Measurements from ENCODE around the gene ARHGAP26. TPM values are rescaled to one million over a fixed set of nuclear protein-coding genes. Genes with fewer than 3 reads are reported as not detected.

ARHGAP26 gene
- total RNA-seq, 1 donor from 2014 or later: 8.9 TPM

GRCh38 chr5:143132739-143133138 is 362.6 kb downstream of the ARHGAP26 start:
- Mint-ChIP-seq H3K4me1 (peaks cover 27% of the 10 kb centered on the region), H3K27me3 (ENCODE audit: low read depth) (peaks cover 11% of the 10 kb centered on the region), H3K4me3 (no peak overlapping the region), H3K27ac (no peak overlapping the region), H3K9me3 (no peaks in the 10 kb centered on the region), H3K36me3 (no peaks in the 10 kb centered on the region)
- DNase-seq (ENCODE audit: low spot score in 2 of 2, unreplicated experiment in 2 of 2): no peak
- no peak for TF ChIP-seq CTCF (IDR thresholded peaks at IDR 0.05; ENCODE audit: unreplicated experiment)

- Mint-ChIP-seq H3K4me3 (no peak overlapping the region), H3K4me1 (peaks cover 18% of the 10 kb centered on the region), H3K27me3 (ENCODE audit: low read depth) (peaks cover 13% of the 10 kb centered on the region), H3K27ac (no peak overlapping the region), H3K9me3 (no peaks in the 10 kb centered on the region), H3K36me3 (no peaks in the 10 kb centered on the region)
- DNase-seq (ENCODE audit: low spot score in 2 of 2, unreplicated experiment in 2 of 2): no peak
- TF ChIP-seq CTCF (IDR thresholded peaks at IDR 0.05; ENCODE audit: unreplicated experiment): no peak
Observed at GRCh38 chr5:143133721-143134120, 363.5 kb downstream of the ARHGAP26 start.

- Mint-ChIP-seq H3K27ac (no peak overlapping the region), H3K27me3 (ENCODE audit: low read depth) (peaks cover 13% of the 10 kb centered on the region), H3K9me3 (no peaks in the 10 kb centered on the region), H3K4me3 (no peak overlapping the region), H3K4me1 (peaks cover 14% of the 10 kb centered on the region), H3K36me3 (no peaks in the 10 kb centered on the region)
- no peak for DNase-seq (ENCODE audit: low spot score in 2 of 2, unreplicated experiment in 2 of 2)
- TF ChIP-seq CTCF (IDR thresholded peaks at IDR 0.05; ENCODE audit: unreplicated experiment): no peak
Observed at GRCh38 chr5:143134269-143134668, 364.1 kb downstream of the ARHGAP26 start.

GRCh38 chr5:143134900-143135299 is 364.7 kb downstream of the ARHGAP26 start:
- Mint-ChIP-seq H3K9me3 (no peaks in the 10 kb centered on the region), H3K27ac (no peak overlapping the region), H3K36me3 (no peaks in the 10 kb centered on the region), H3K4me1 (peaks cover 9% of the 10 kb centered on the region), H3K4me3 (no peak overlapping the region), H3K27me3 (ENCODE audit: low read depth) (peaks cover 13% of the 10 kb centered on the region)
- no peak for DNase-seq (ENCODE audit: low spot score in 2 of 2, unreplicated experiment in 2 of 2)
- no peak for TF ChIP-seq CTCF (IDR thresholded peaks at IDR 0.05; ENCODE audit: unreplicated experiment)

- peaks cover 12% of the 10 kb centered on the region for H3K27me3 Mint-ChIP-seq (ENCODE audit: low read depth)
- no peaks in the 10 kb centered on the region for H3K9me3 Mint-ChIP-seq
- H3K4me1 Mint-ChIP-seq: peaks cover 4% of the 10 kb centered on the region
- H3K4me3 Mint-ChIP-seq: no peak overlapping the region
- no peak for DNase-seq (ENCODE audit: low spot score in 2 of 2, unreplicated experiment in 2 of 2)
- no peak overlapping the region for H3K27ac Mint-ChIP-seq
- TF ChIP-seq CTCF (IDR thresholded peaks at IDR 0.05; ENCODE audit: unreplicated experiment): no peak
- H3K36me3 Mint-ChIP-seq: no peaks in the 10 kb centered on the region
Observed at GRCh38 chr5:143135832-143136551, 365.8 kb downstream of the ARHGAP26 start.

All from mesothelial cell of epicardium (in vitro differentiated cells).